ENCODE data around the gene KIFAP3. TPM values are rescaled to one million over a fixed set of nuclear protein-coding genes. Genes with fewer than 3 reads are reported as not detected.

KIFAP3 gene
- total RNA-seq, 1 donor from 2014 or later: 26.6 TPM

DNA sequence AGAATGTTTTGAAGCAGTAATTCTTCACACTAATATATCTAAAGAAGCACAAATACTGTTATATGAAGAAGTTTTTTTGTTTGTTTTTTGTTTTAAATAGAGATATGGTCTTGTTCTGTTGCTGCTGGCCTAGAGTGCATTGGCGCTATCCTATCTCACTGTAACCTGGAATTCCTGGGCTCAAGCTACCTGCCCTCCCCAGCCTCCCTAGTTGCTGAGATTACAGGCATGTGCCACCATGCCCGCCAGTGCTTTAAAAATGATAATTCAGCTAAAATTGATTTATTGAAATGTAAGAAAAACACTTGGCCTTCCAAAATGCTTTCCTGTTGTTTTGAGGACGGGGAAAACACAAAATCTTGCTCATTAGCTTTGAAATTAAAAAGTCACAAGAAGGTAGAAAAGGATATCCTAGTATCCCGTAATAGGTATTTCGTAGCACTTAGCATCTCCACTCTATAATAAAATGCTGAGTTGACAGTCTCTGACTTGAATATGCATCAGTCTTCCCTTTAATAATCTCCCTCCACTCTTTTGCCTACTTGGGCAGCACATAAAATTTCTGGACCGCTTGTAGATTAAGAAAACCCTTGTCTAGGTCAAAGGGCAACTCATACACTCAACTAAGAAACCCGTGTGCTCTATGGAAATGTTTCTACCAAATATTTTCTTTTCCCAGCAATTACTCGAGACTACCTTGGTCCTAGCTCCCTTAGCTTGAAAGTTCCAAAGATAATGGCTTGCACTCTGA is 182.1 kb downstream of the KIFAP3 start:
- Histone ChIP-seq H3K27me3 (ENCODE audit: control insufficient read depth, insufficient read depth, low read length) (no peaks in the 10 kb centered on the region), H3K36me3 (ENCODE audit: control insufficient read depth, insufficient read depth, low read length) (no peaks in the 10 kb centered on the region), H3K4me3 (ENCODE audit: low read depth, low read length) (peak overlapping the region; percentile 87)
- no peak for DNase-seq (ENCODE audit: low read depth)
- TF ChIP-seq, protein P1, sequence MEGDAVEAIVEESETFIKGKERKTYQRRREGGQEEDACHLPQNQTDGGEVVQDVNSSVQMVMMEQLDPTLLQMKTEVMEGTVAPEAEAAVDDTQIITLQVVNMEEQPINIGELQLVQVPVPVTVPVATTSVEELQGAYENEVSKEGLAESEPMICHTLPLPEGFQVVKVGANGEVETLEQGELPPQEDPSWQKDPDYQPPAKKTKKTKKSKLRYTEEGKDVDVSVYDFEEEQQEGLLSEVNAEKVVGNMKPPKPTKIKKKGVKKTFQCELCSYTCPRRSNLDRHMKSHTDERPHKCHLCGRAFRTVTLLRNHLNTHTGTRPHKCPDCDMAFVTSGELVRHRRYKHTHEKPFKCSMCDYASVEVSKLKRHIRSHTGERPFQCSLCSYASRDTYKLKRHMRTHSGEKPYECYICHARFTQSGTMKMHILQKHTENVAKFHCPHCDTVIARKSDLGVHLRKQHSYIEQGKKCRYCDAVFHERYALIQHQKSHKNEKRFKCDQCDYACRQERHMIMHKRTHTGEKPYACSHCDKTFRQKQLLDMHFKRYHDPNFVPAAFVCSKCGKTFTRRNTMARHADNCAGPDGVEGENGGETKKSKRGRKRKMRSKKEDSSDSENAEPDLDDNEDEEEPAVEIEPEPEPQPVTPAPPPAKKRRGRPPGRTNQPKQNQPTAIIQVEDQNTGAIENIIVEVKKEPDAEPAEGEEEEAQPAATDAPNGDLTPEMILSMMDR (IDR thresholded peaks at IDR 0.05; ENCODE audit: insufficient read depth, low read length, poor library complexity, severe bottlenecking): no peak

DNA sequence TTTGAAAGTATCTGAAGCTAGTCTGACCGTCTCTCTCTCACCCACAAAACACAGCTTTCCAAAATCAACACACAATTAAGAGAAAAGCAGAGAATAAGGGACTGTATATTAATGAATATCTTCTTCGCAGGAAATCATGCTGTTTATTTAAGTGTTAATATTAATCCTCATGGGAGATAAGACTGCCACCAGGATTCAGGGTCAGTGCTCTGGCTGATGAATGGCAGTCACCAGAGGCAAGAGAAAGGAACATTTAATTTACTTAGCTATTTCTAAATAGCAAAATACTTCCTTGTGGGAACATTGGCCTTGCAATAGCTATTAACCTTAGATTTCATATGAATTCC is 183.0 kb downstream of the KIFAP3 start:
- Histone ChIP-seq H3K4me3 (ENCODE audit: low read depth, low read length) (no peak overlapping the region), H3K36me3 (ENCODE audit: control insufficient read depth, insufficient read depth, low read length) (no peaks in the 10 kb centered on the region), H3K27me3 (ENCODE audit: control insufficient read depth, insufficient read depth, low read length) (no peaks in the 10 kb centered on the region)
- TF ChIP-seq, protein P1 (IDR thresholded peaks at IDR 0.05; ENCODE audit: insufficient read depth, low read length, poor library complexity, severe bottlenecking): no peak
- no peak for DNase-seq (ENCODE audit: low read depth)

DNA sequence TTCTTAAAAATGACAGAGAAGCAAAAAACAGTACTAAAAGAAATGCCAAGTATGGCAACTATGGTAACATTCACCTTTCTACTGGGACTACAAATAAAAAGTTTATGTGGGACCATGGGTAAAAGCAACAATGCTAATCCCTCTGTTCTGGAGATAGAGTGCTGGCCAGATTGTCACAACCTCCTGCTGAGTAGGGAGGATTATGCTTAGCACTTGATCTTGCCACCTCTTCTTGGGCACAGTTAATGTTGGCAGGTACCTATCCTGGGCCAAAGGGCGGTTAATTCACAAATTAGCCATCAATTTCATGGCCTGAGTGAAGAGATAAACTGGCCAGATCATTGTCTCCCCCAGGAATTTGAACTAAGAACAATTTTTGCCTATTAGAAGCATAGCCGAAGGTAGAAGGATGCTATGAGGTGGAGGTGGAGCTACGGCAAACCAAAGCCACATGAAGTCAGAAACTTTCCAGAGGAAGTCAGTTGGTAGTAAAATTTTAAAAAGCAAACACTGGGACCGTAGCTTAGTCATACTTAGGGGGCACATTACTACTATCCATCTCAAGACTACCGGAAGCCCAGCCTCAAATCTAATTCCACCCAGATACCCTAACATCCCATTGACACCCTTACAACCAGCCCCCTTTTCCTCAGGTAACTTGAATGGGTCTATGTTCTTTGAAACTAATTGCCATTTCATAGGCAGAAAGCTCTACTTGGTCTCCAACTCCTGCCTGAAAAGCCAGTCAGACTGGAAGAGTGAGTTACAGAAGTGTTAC is 183.5 kb downstream of the KIFAP3 start:
- Histone ChIP-seq H3K36me3 (ENCODE audit: control insufficient read depth, insufficient read depth, low read length) (no peaks in the 10 kb centered on the region), H3K4me3 (ENCODE audit: low read depth, low read length) (no peak overlapping the region), H3K27me3 (ENCODE audit: control insufficient read depth, insufficient read depth, low read length) (no peaks in the 10 kb centered on the region)
- DNase-seq (ENCODE audit: low read depth): no peak
- TF ChIP-seq, protein P1 (IDR thresholded peaks at IDR 0.05; ENCODE audit: insufficient read depth, low read length, poor library complexity, severe bottlenecking): no peak

DNA sequence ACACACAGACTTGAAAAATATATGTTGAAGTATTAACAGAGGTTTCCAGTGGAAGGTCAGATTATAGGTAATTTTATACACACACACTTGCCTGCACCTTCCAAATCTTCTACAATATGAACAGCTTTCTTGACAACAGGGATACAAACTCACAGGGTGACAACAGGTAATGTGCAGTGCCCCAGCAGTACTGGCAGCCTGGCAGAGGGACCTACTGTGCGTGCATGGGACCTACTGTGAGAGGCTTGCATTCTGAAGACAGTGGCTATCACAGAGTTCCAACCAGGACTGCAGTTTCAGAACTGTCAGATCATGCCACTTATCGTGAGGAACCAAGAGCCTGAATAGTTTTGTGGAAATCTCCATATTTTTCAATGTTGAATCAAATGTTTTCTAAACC is 184.6 kb downstream of the KIFAP3 start:
- H3K4me3 ChIP-seq (ENCODE audit: low read depth, low read length): no peak overlapping the region
- H3K27me3 ChIP-seq (ENCODE audit: control insufficient read depth, insufficient read depth, low read length): no peaks in the 10 kb centered on the region
- H3K36me3 ChIP-seq (ENCODE audit: control insufficient read depth, insufficient read depth, low read length): no peaks in the 10 kb centered on the region
- TF ChIP-seq, protein P1 (IDR thresholded peaks at IDR 0.05; ENCODE audit: insufficient read depth, low read length, poor library complexity, severe bottlenecking): no peak
- no peak for DNase-seq (ENCODE audit: low read depth)

DNA sequence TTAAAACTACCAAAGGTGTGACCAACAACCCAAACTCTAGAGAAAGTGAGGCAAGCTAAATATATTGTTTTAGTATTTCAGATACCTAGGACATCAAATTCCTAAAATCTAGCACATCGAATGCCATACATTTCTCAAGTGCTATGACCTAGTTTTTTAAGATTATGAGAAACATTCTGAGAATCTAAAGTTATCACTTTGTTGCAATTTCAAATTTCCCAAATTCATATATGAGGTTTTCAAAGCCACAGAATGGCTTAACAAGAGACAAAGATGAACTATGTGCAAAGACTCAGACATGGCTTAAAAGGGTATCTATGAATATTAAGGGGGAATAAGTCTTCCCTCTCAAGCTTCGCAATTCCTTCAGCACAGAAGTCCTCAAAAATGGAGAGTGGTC is 187.6 kb downstream of the KIFAP3 start:
- H3K36me3 ChIP-seq (ENCODE audit: control insufficient read depth, insufficient read depth, low read length): no peaks in the 10 kb centered on the region
- H3K27me3 ChIP-seq (ENCODE audit: control insufficient read depth, insufficient read depth, low read length): no peaks in the 10 kb centered on the region
- DNase-seq (ENCODE audit: low read depth): no peak
- TF ChIP-seq, protein P1 (IDR thresholded peaks at IDR 0.05; ENCODE audit: insufficient read depth, low read length, poor library complexity, severe bottlenecking): no peak
- H3K4me3 ChIP-seq (ENCODE audit: low read depth, low read length): no peak overlapping the region

Measured in kidney epithelial cell (primary cell).